Activated CD4-positive, alpha-beta memory T cell treated with anti-CD3 and anti-CD28 coated beads for 36 hours (primary cell): ENCODE measurements around the gene GLUD1. TPM values are rescaled to one million over a fixed set of nuclear protein-coding genes. Genes with fewer than 3 reads are reported as not detected.
A peak's percentile ranks its signal among the peaks of the same experiment; 100 is the strongest.
"Not testable (repeated sequence)": the region's sequence is repeated elsewhere in the genome, so short reads cannot be mapped to it uniquely, and the experiment has no call there.

Experiments
- CTCF ChIA-PET: fragments of 350-600 bp; sonication (Branson Sonifier 250); formaldehyde crosslinking; loops from one replicate; lab custom pipeline; 2021; ENCODE audit warnings: antibody characterized with exemption, inconsistent platforms; lab: Charles Lee
- POLR2A ChIA-PET: fragments of 350-600 bp; sonication (Branson Sonifier 250); formaldehyde crosslinking; loops from one replicate; lab custom pipeline; 2021; ENCODE audit warnings: antibody characterized with exemption; lab: Charles Lee
- DNase-seq: peaks from one replicate; pipeline ENCODE4 v3.0.0-alpha.2; 2020
- H3K27ac Mint-ChIP-seq: one replicate; pipeline ENCODE4 v1.8.0; 2021; ENCODE audit warnings: mixed read lengths
- H3K27me3 Mint-ChIP-seq: one replicate; pipeline ENCODE4 v1.8.0; 2021; ENCODE audit warnings: mixed read lengths
- H3K36me3 Mint-ChIP-seq: one replicate; pipeline ENCODE4 v1.8.0; 2021; ENCODE audit warnings: mixed read lengths
- H3K4me1 Mint-ChIP-seq: one replicate; pipeline ENCODE4 v1.8.0; 2021; ENCODE audit warnings: low read depth, mixed read lengths
- H3K4me3 Mint-ChIP-seq: one replicate; pipeline ENCODE4 v1.8.0; 2021; ENCODE audit warnings: mild to moderate bottlenecking, mixed read lengths
- H3K9me3 Mint-ChIP-seq: one replicate; pipeline ENCODE4 v1.8.0; 2021; ENCODE audit warnings: mixed read lengths
- intact Hi-C: fragments of 100-400 bp; cut with micrococcal nuclease; formaldehyde crosslinking; loops from one replicate; pipeline ENCODE4 v1.15.1; 2023
- total RNA-seq, 2 experiments: library from RNA; stranded (reverse); gene quantifications; one replicate each; pipeline ENCODE4 v1.2.3, GENCODE V29; 2021

Gene GLUD1
- total RNA-seq, 2 experiments from 2014 or later, result 174 to 180 TPM

DNA sequence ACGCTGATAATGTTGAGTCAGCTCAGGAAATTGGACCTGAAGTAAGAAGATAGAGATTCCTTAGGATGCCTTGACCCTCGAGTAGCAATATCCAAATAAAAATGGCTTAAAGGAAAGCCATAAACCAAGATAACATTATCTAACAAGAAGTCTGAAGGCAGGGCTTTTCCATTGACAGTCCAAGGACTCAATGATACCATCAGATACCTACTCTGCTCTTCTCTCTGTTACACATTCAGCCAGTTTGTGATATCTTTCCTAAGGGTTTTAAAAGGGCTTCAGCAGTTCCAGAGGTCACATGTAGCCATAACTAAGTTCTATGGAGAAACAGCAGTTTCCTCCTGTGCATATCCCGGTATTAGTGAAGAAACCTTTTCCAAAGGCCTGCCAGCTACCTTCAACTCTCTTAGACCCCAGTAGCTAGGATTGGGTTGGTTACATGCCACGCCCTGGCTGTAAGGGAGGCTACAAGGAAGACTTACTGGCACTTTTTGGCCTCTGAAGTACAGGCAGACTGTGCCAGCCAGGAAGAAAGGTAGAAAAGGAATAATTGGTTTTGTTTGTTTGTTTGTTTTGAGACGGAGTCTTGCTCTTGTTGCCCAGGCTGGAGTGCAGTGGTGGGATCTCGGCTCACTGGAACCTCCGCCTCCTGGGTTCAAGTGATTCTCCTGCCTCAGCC lies 10.9 kb upstream of the GLUD1 start:
- H3K4me3 Mint-ChIP-seq, result no peak overlapping the region
- H3K36me3 Mint-ChIP-seq, result peaks cover 46% of the 10 kb centered on the region
- intact Hi-C loops, result no loop called here
- ChIA-PET CTCF (no interaction called here), POLR2A (no interaction called here)
- no peak overlapping the region for H3K27ac Mint-ChIP-seq
- no peaks in the 10 kb centered on the region for H3K9me3 Mint-ChIP-seq
- peaks cover 5% of the 10 kb centered on the region for H3K4me1 Mint-ChIP-seq
- H3K27me3 Mint-ChIP-seq, result no peaks in the 10 kb centered on the region
- DNase-seq, result no peak

- DNase-seq, H3K27me3 Mint-ChIP-seq, H3K4me3 Mint-ChIP-seq, H3K4me1 Mint-ChIP-seq, CTCF ChIA-PET, H3K9me3 Mint-ChIP-seq, intact Hi-C loops, H3K27ac Mint-ChIP-seq, POLR2A ChIA-PET: not testable (repeated sequence)
- H3K36me3 Mint-ChIP-seq, result peaks cover 52% of the 10 kb centered on the region
Observed at GRCh38 chr10:87104727-87105126, 10.1 kb upstream of the GLUD1 start.

DNA sequence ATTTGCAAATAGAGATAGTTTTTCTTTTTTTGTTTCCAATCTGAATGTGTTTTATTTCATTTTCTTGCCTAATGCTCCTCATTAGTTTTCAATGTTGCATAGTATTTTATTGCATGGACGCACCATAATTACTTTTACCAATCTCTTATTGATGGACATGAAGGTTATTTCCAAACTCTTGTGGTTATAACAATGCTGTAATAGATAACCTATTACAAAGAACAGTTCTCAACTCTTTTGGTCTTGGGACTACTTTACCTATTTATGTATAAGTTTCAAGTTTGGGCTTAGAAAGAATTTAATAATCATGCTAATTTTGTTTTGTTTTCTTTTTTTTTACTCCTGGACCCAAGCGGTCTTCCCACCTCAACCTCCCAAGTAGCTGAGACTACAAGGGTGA lies 7.4 kb upstream of the GLUD1 start:
- no peak overlapping the region for H3K4me3 Mint-ChIP-seq
- CTCF ChIA-PET, result no interaction called here
- DNase-seq, result no peak
- intact Hi-C loops, result no loop called here
- no peak overlapping the region for H3K27ac Mint-ChIP-seq
- POLR2A ChIA-PET, result no interaction called here
- peaks cover 46% of the 10 kb centered on the region for H3K36me3 Mint-ChIP-seq
- peaks cover 13% of the 10 kb centered on the region for H3K4me1 Mint-ChIP-seq
- no peaks in the 10 kb centered on the region for H3K9me3 Mint-ChIP-seq
- H3K27me3 Mint-ChIP-seq, result no peaks in the 10 kb centered on the region

- Mint-ChIP-seq H3K36me3 (peaks cover 39% of the 10 kb centered on the region), H3K27ac (peak overlapping the region; percentile 86), H3K4me3 (peak overlapping the region; percentile 84), H3K27me3 (no peaks in the 10 kb centered on the region), H3K4me1 (peaks cover 41% of the 10 kb centered on the region), H3K9me3 (no peaks in the 10 kb centered on the region)
- intact Hi-C loops, result loop anchor here (1.0 to 2.0 kb wide), 2 partner anchors 129 to 385 kb away; no protein-coding TSS in a partner anchor
- ChIA-PET CTCF (interaction anchor here (1.0 to 1.5 kb wide), 4 partner anchors 10 to 157 kb away, joined by 3 to 5 read pairs (median 4); no protein-coding TSS in a partner anchor), POLR2A (interaction anchor here (0.7 to 5.7 kb wide), 4 partner anchors 8 to 340 kb away, joined by 3 to 53 read pairs (median 5); partner anchors contain the start of gene BMPR1A)
- DNase-seq, result peak; percentile 84
Observed at GRCh38 chr10:87095236-87095945, 748 bp upstream of the GLUD1 start.

DNA sequence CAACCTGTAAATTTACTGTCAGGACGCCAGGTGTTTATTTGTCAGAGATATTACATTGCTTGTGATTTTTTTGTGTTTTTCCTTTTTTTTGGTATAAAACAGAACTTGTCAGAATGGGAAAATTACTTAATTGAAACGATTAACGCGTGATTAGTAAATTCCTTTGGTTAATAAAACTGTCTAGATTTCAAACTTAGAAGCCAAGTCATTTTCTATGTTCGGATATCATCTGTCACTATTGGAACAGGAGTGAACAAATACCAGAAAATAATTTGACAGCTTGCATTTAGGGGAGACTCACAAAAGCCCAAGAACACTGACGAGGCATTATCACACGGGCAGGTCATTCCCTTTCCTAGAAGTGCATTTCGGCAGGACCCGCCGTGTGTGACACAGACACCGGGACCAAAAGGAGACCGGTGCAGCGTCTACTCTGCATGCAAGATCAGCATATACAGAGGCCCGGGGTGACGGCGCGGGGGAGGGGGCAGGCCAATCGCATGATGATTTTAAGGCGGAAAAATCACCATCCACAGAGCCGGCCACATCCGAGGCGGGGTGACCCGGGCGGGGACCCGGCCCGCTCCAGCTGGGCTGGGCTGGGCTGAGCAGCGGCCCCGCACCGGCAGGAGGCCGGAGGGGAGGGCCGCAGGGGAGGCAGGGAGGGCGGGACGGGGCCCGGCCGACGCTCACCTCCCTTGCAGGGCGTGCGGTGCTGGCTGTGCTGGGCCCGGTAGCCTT lies 841 bp downstream of the GLUD1 start:
- peak; percentile 88 for DNase-seq
- no peaks in the 10 kb centered on the region for H3K9me3 Mint-ChIP-seq
- peak overlapping the region; percentile 97 for H3K4me3 Mint-ChIP-seq
- H3K36me3 Mint-ChIP-seq, result peaks cover 37% of the 10 kb centered on the region
- POLR2A ChIA-PET, result interaction anchor here (5.7 kb wide), 1 partner anchor 10 kb away, joined by 53 read pairs; no protein-coding TSS in a partner anchor
- no peaks in the 10 kb centered on the region for H3K27me3 Mint-ChIP-seq
- intact Hi-C loops, result loop anchor here (1.0 to 5.0 kb wide), 6 partner anchors 10 to 668 kb away; partner anchors contain the start of gene BMPR1A
- CTCF ChIA-PET, result interaction anchor here (1.1 to 1.4 kb wide), 3 partner anchors 9 to 11 kb away, joined by 4 read pairs; no protein-coding TSS in a partner anchor
- peak overlapping the region; percentile 95 for H3K27ac Mint-ChIP-seq
- peaks cover 52% of the 10 kb centered on the region for H3K4me1 Mint-ChIP-seq

GRCh38 chr10:87092861-87093631 lies 1.6 kb downstream of the GLUD1 start:
- Mint-ChIP-seq H3K9me3 (no peaks in the 10 kb centered on the region), H3K27me3 (no peaks in the 10 kb centered on the region), H3K4me1 (peaks cover 58% of the 10 kb centered on the region), H3K36me3 (peaks cover 41% of the 10 kb centered on the region), H3K27ac (peak overlapping the region; percentile 94), H3K4me3 (peak overlapping the region; percentile 97)
- CTCF ChIA-PET, result interaction anchor here (1.0 to 1.4 kb wide), 5 partner anchors 8 to 154 kb away, joined by 3 to 4 read pairs (median 4); no protein-coding TSS in a partner anchor
- intact Hi-C loops, result loop anchor here (1.0 to 5.0 kb wide), 4 partner anchors 9 to 669 kb away; partner anchors contain the start of gene BMPR1A
- peak; percentile 62 for DNase-seq
- POLR2A ChIA-PET, result interaction anchor here (5.7 kb wide), 1 partner anchor 9 kb away, joined by 53 read pairs; no protein-coding TSS in a partner anchor

DNA sequence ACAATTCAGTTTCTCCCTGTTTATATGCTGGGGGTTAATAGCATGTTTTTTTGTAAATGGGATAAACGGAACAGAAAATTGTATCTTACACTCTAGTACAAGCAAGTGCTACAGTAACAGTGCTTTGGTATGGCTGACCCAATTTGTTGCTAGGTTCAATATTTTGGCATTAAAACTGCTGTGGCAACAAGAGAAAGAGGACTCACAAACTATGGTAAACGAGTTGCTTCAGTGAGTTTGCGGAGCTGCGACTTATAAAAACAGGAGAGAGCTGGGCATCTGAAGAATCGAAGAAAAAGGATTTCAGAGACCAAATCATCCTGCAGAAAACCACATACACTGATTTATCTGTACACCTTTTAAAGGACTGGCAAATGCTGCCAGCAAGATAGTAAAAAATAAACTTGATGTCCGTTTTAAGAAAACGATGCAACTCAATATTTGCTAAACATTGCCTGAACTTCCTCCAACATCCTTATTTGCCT lies 2.2 kb downstream of the GLUD1 start:
- peak overlapping the region; percentile 97 for H3K4me3 Mint-ChIP-seq
- H3K27me3 Mint-ChIP-seq, result no peaks in the 10 kb centered on the region
- no peaks in the 10 kb centered on the region for H3K9me3 Mint-ChIP-seq
- H3K27ac Mint-ChIP-seq, result peak overlapping the region; percentile 94
- H3K4me1 Mint-ChIP-seq, result peaks cover 61% of the 10 kb centered on the region
- CTCF ChIA-PET, result interaction anchor here (1.0 to 1.4 kb wide), 5 partner anchors 7 to 154 kb away, joined by 3 to 4 read pairs (median 4); no protein-coding TSS in a partner anchor
- DNase-seq, result no peak
- peaks cover 43% of the 10 kb centered on the region for H3K36me3 Mint-ChIP-seq
- intact Hi-C loops, result loop anchor here (5.0 kb wide), 3 partner anchors 65 to 670 kb away; partner anchors contain the start of gene BMPR1A
- POLR2A ChIA-PET, result interaction anchor here (5.7 kb wide), 1 partner anchor 9 kb away, joined by 53 read pairs; no protein-coding TSS in a partner anchor

GRCh38 chr10:87090779-87091178 lies 3.9 kb downstream of the GLUD1 start:
- intact Hi-C loops, result loop anchor here (5.0 kb wide), 3 partner anchors 63 to 672 kb away; partner anchors contain the start of gene BMPR1A
- H3K27ac Mint-ChIP-seq, result no peak overlapping the region
- H3K27me3 Mint-ChIP-seq, result no peaks in the 10 kb centered on the region
- peaks cover 68% of the 10 kb centered on the region for H3K4me1 Mint-ChIP-seq
- H3K9me3 Mint-ChIP-seq, result no peaks in the 10 kb centered on the region
- ChIA-PET POLR2A (no interaction called here), CTCF (no interaction called here)
- DNase-seq, result no peak
- H3K4me3 Mint-ChIP-seq, result no peak overlapping the region
- peaks cover 49% of the 10 kb centered on the region for H3K36me3 Mint-ChIP-seq

DNA sequence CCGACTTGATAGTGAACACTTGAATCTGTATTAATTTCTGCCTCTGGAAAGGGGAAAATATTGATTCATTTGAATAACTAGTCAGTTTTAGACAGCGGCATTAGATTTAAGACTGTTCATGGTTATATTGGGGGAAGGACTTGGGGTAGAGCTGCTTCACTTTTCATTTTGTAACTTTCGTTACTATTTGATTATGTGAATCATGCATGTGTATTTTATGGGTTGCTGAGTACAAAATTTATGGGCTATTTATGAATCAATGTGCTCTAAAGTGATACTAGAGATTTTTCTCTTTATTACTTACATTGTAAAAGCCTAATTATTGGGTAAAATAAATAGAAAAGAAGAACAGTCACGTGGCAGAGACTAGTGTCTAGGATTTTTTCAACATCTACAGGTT lies 4.9 kb downstream of the GLUD1 start:
- ChIA-PET POLR2A (no interaction called here), CTCF (interaction anchor here (1.0 kb wide), 1 partner anchor 13 kb away, joined by 3 read pairs; no protein-coding TSS in a partner anchor)
- Mint-ChIP-seq H3K27ac (no peak overlapping the region), H3K4me3 (no peak overlapping the region), H3K27me3 (no peaks in the 10 kb centered on the region), H3K4me1 (peaks cover 71% of the 10 kb centered on the region), H3K9me3 (no peaks in the 10 kb centered on the region), H3K36me3 (peaks cover 49% of the 10 kb centered on the region)
- intact Hi-C loops, result loop anchor here (5.0 kb wide), 3 partner anchors 62 to 673 kb away; partner anchors contain the start of gene BMPR1A
- DNase-seq, result no peak

DNA sequence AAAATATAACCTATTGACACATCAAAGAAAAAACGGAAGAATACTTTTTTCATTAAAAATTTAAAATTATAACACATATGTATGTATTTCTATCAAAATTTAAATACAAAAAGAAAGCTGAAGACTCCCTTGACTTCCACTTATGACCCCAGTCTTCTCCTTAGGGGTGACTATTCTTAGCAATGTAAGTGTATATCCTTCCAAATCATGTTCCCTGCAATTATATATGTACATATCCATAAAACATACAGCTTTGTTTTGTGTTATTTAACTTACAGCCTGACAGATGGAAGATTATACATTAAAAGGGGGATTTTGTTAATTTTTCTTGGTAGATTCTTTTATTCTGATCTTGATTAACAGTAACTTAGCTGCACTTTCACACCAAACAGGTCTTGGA lies 9.1 kb downstream of the GLUD1 start:
- Mint-ChIP-seq H3K27ac (no peak overlapping the region), H3K36me3 (peaks cover 44% of the 10 kb centered on the region), H3K27me3 (no peaks in the 10 kb centered on the region), H3K4me1 (peaks cover 76% of the 10 kb centered on the region), H3K4me3 (no peak overlapping the region), H3K9me3 (no peaks in the 10 kb centered on the region)
- DNase-seq, result no peak
- CTCF ChIA-PET, result interaction anchor here (1.0 kb wide), 2 partner anchors 7 to 10 kb away, joined by 4 to 5 read pairs; partner anchors contain the start of gene SHLD2
- intact Hi-C loops, result no loop called here
- POLR2A ChIA-PET, result interaction anchor here (4.7 kb wide), 1 partner anchor 9 kb away, joined by 53 read pairs; the partner anchor contains the start of genes GLUD1 and SHLD2
